ENCODE data around the gene PEAK1.

GRCh38 chr15:77358545-77359240 is 61.2 kb downstream of the PEAK1 start:
- TF ChIP-seq PML (IDR thresholded peaks at IDR 0.05; ENCODE audit: low read length) (no peak), RAD51 (IDR thresholded peaks at IDR 0.05) (no peak), ATF7 (IDR thresholded peaks at IDR 0.05; ENCODE audit: low read depth) (no peak), PAX5 (IDR thresholded peaks at IDR 0.05; ENCODE audit: borderline replicate concordance, low read depth, low read length) (no peak), BCL3 (IDR thresholded peaks at IDR 0.05; ENCODE audit: borderline replicate concordance, insufficient read depth, low read depth, low read length, poor library complexity, severe bottlenecking) (no peak), YY1 (IDR thresholded peaks at IDR 0.05; ENCODE audit: low read depth, low read length) (no peak), SPI1 (IDR thresholded peaks at IDR 0.05; ENCODE audit: borderline replicate concordance, insufficient read depth, low read depth, low read length) (no peak), POLR2A (IDR thresholded peaks at IDR 0.05; ENCODE audit: low read depth, low read length) (no peak), SP1 (IDR thresholded peaks at IDR 0.05; ENCODE audit: low read depth, low read length) (no peak)

Data from GM12878 (cell line).